HepG2 (cell line): ENCODE measurements around the gene IGFBP6. TPM values are rescaled to one million over a fixed set of nuclear protein-coding genes. Genes with fewer than 3 reads are reported as not detected.

Source experiments
- ATM ChIP-seq: fragments of 450-650 bp; IDR thresholded peaks from 2 replicates; pipeline ENCODE4 v1.7.1; 2017; ENCODE audit warnings: mild to moderate bottlenecking, borderline replicate concordance
- EZH2 ChIP-seq: conservative IDR thresholded peaks from 2 replicates; pipeline ENCODE4 v1.6.1; 2012; ENCODE audit warnings: mild to moderate bottlenecking, low read depth, low read length, moderate library complexity
- FOXA3 ChIP-seq: IDR thresholded peaks from 2 replicates; pipeline ENCODE4 v1.6.1; 2016; ENCODE audit warnings: missing genetic modification reagents, missing compliant biosample characterization
- HMGXB3 ChIP-seq: sonication (generic); formaldehyde crosslinking; IDR thresholded peaks from 2 replicates; pipeline ENCODE4 v1.4.0; 2020; ENCODE audit warnings: missing genetic modification reagents, borderline replicate concordance
- HOXA3 ChIP-seq: sonication (generic); formaldehyde crosslinking; IDR thresholded peaks from 2 replicates; pipeline ENCODE4 v1.5.0; 2020; ENCODE audit warnings: missing genetic modification reagents
- HOXD1 ChIP-seq: sonication (generic); formaldehyde crosslinking; IDR thresholded peaks from 2 replicates; pipeline ENCODE4 v1.5.0; 2020; ENCODE audit warnings: missing genetic modification reagents
- NR2F1 ChIP-seq, 2 experiments: fragments of 450-650 bp in 1 of 2; formaldehyde crosslinking in 1 of 2; IDR thresholded peaks; 2 replicates each; pipeline versions ENCODE4 v1.5.0 to v1.6.1; 2016 to 2020; ENCODE audit warnings: mild to moderate bottlenecking in 1 of 2, missing compliant biosample characterization in 1 of 2, missing genetic modification reagents in 1 of 2, moderate library complexity in 1 of 2
- RXRB ChIP-seq: IDR thresholded peaks from 2 replicates; pipeline ENCODE4 v1.6.1; 2016; ENCODE audit warnings: borderline replicate concordance, missing genetic modification reagents, missing compliant biosample characterization
- SALL1 ChIP-seq: sonication (generic); formaldehyde crosslinking; IDR thresholded peaks from 2 replicates; pipeline ENCODE4 v1.8.0; 2022; ENCODE audit warnings: mild to moderate bottlenecking, missing genetic modification reagents
- SP4 ChIP-seq: sonication (generic); formaldehyde crosslinking; IDR thresholded peaks from 2 replicates; pipeline ENCODE4 v1.8.1; 2023; ENCODE audit warnings: mild to moderate bottlenecking, missing genetic modification reagents
- SRF ChIP-seq: IDR thresholded peaks from 2 replicates; pipeline ENCODE4 v1.6.1; 2011; ENCODE audit warnings: mild to moderate bottlenecking, low read depth, low read length, moderate library complexity
- TCF7L2 ChIP-seq: IDR thresholded peaks from 2 replicates; pipeline ENCODE4 v1.6.1; 2011; ENCODE audit warnings: mild to moderate bottlenecking, low read depth, low read length, moderate library complexity
- TOPORS ChIP-seq: sonication (generic); formaldehyde crosslinking; IDR thresholded peaks from 2 replicates; pipeline ENCODE4 v1.8.0; 2023; ENCODE audit warnings: mild to moderate bottlenecking, missing genetic modification reagents
- ZNF777 ChIP-seq: sonication (generic); formaldehyde crosslinking; IDR thresholded peaks from 2 replicates; pipeline ENCODE4 v1.4.0; 2020; ENCODE audit warnings: missing genetic modification reagents
- ZNF879 ChIP-seq: sonication (generic); formaldehyde crosslinking; IDR thresholded peaks from 2 replicates; pipeline ENCODE4 v1.8.1; 2023; ENCODE audit warnings: missing genetic modification reagents
- ZSCAN29 ChIP-seq: sonication (generic); formaldehyde crosslinking; conservative IDR thresholded peaks from 2 replicates; pipeline ENCODE4 v1.4.0; 2020; ENCODE audit warnings: mild to moderate bottlenecking, missing genetic modification reagents
- ZSCAN5A ChIP-seq: sonication (generic); formaldehyde crosslinking; IDR thresholded peaks from 2 replicates; pipeline ENCODE4 v1.8.0; 2022; ENCODE audit warnings: mild to moderate bottlenecking, missing genetic modification reagents, borderline replicate concordance
- polyA plus RNA-seq, 8 experiments: library from polyadenylated mRNA; depleted of rRNA in 3 of 8; stranded (reverse) in 7 of 8; unstranded in 1 of 8; fragments of >200 nt; fragmentation: Illumina TruSeq in 4 of 8; extraction: Trizol in 4 of 8; gene quantifications; 2 replicates each; pipeline versions ENCODE4 v1.2.1 to v1.2.3, GENCODE V29; 2011 to 2016; ENCODE audit warnings: low read depth in 4 of 8, missing spikeins in 1 of 8, mixed read lengths in 1 of 8; ENCODE audit not compliant: insufficient read depth in 1 of 8
- total RNA-seq, 5 experiments: library from RNA; depleted of rRNA; stranded (reverse); fragments of >200 nt; fragmentation: Illumina TruSeq; extraction: Trizol; gene quantifications; 2 replicates each; pipeline ENCODE4 v1.2.3, GENCODE V29; 2016; ENCODE audit warnings: low read depth in 1 of 5
- TF ChIP-seq, protein P1 (sequence below): sonication (generic); formaldehyde crosslinking; IDR thresholded peaks from 2 replicates; pipeline ENCODE4 v1.5.0; 2020; ENCODE audit warnings: missing genetic modification reagents
- TF ChIP-seq, protein P2 (sequence below): sonication (generic); formaldehyde crosslinking; conservative IDR thresholded peaks from 2 replicates; pipeline ENCODE4 v1.8.1; 2023; ENCODE audit warnings: missing genetic modification reagents
- TF ChIP-seq, protein P3 (sequence below): sonication (generic); formaldehyde crosslinking; IDR thresholded peaks from 2 replicates; pipeline ENCODE4 v1.4.0; 2020; ENCODE audit warnings: missing genetic modification reagents

Gene IGFBP6
- total and polyA plus RNA-seq, 2 of the 13 experiments (the other 11 are each of a cell fraction or from before 2014, with no cell fraction given) = 3.9 to 25.2 TPM

DNA sequence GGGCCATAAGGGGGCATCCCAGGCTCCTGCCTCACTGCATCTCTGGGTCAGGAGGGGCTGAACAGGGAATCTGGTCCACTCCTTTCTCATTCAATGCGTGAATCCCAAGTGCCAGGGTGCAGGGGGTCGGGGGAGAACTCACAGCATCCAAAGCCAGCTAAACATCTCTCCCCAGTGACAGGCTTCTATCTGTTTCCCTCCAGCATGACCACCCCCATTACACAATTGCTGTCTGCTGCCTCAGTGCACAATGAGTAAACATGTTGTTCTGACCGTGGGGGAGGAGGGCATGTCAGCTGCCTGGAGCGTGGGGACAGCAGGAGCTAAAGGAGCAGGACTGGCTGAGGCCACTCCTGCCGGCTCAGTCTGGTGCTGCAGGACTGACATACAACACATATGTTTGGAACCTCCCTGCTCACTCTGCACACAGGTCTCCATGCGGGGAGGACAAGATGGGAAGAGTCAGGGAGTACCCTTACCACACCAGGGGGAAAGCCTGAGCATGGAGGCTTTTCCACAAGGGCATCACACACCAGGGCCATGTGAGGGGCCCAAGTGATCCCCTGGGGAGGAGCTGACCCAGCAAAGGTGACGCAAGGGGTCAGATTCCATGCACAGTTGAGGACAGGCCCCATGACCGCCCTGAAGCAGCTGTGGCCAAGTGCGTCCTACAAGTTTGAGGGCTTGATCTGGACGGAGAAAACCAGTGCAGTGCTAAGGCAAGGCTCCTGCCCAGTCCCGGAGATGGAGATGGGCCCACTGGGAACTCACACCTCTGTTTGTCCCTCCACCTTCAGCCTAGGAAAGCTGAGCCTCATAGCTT lies 46.2 kb upstream of the IGFBP6 start (continued):
- TF ChIP-seq ZSCAN5A (no peak), RXRB (CRISPR knock-in tag) (peak; percentile 65), SRF (no peak), FOXA3 (peak; percentile 86), ZNF777 (CRISPR knock-in tag) (no peak), ATM (no peak), TOPORS (peak; percentile 58; the same call in 1 of the 2 replicates), ZSCAN29 (no peak), HOXD1 (no peak), HMGXB3 (CRISPR knock-in tag) (0 out of 2 replicates have a peak, but pooled peaks have one; percentile 45), SALL1 (peak; percentile 82), TCF7L2 (no peak), ZNF879 (CRISPR knock-in tag) (no peak), HOXA3 (CRISPR knock-in tag) (peak; percentile 71; the same call in 1 of the 2 replicates), EZH2 (no peak), NR2F1 (CRISPR knock-in tag; IDR thresholded peaks at IDR 0.05) (peak; percentile 76 to 84), SP4 (CRISPR knock-in tag) (no peak)
- TF ChIP-seq, protein P1, sequence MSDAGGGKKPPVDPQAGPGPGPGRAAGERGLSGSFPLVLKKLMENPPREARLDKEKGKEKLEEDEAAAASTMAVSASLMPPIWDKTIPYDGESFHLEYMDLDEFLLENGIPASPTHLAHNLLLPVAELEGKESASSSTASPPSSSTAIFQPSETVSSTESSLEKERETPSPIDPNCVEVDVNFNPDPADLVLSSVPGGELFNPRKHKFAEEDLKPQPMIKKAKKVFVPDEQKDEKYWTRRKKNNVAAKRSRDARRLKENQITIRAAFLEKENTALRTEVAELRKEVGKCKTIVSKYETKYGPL (CRISPR knock-in tag) = no peak
- TF ChIP-seq, protein P2, sequence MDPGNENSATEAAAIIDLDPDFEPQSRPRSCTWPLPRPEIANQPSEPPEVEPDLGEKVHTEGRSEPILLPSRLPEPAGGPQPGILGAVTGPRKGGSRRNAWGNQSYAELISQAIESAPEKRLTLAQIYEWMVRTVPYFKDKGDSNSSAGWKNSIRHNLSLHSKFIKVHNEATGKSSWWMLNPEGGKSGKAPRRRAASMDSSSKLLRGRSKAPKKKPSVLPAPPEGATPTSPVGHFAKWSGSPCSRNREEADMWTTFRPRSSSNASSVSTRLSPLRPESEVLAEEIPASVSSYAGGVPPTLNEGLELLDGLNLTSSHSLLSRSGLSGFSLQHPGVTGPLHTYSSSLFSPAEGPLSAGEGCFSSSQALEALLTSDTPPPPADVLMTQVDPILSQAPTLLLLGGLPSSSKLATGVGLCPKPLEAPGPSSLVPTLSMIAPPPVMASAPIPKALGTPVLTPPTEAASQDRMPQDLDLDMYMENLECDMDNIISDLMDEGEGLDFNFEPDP (CRISPR knock-in tag) = 0 out of 2 replicates have a peak, but pooled peaks have one; percentile 41
- TF ChIP-seq, protein P3, sequence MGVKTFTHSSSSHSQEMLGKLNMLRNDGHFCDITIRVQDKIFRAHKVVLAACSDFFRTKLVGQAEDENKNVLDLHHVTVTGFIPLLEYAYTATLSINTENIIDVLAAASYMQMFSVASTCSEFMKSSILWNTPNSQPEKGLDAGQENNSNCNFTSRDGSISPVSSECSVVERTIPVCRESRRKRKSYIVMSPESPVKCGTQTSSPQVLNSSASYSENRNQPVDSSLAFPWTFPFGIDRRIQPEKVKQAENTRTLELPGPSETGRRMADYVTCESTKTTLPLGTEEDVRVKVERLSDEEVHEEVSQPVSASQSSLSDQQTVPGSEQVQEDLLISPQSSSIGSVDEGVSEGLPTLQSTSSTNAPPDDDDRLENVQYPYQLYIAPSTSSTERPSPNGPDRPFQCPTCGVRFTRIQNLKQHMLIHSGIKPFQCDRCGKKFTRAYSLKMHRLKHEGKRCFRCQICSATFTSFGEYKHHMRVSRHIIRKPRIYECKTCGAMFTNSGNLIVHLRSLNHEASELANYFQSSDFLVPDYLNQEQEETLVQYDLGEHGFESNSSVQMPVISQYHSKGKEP = no peak
